Measurements from ENCODE around the gene PLEK.
"Not testable (repeated sequence)": the region's sequence is repeated elsewhere in the genome, so short reads cannot be mapped to it uniquely, and the experiment has no call there.

Gene PLEK

DNA sequence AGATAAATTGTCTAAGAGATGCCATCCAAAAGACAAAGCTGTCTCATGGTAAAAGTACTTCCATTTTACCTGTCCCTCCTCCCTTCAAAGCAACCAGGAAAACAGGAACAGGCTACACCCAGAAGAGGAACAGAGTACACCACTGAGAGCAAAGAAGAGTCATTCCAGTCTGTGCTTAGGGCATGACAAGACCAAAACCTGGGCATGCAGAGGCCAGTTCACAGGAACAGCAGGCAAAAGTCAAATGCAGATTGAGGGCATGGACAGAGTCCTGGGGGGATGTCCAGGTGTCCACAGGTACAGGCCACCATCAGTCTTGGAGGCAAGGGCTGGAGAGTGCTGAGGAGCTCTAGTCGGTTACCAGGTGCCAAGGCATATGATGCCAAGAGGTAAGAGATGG is 23.7 kb downstream of the PLEK start:
- TF ChIP-seq, protein P1, sequence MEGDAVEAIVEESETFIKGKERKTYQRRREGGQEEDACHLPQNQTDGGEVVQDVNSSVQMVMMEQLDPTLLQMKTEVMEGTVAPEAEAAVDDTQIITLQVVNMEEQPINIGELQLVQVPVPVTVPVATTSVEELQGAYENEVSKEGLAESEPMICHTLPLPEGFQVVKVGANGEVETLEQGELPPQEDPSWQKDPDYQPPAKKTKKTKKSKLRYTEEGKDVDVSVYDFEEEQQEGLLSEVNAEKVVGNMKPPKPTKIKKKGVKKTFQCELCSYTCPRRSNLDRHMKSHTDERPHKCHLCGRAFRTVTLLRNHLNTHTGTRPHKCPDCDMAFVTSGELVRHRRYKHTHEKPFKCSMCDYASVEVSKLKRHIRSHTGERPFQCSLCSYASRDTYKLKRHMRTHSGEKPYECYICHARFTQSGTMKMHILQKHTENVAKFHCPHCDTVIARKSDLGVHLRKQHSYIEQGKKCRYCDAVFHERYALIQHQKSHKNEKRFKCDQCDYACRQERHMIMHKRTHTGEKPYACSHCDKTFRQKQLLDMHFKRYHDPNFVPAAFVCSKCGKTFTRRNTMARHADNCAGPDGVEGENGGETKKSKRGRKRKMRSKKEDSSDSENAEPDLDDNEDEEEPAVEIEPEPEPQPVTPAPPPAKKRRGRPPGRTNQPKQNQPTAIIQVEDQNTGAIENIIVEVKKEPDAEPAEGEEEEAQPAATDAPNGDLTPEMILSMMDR (IDR thresholded peaks at IDR 0.05; ENCODE audit: unreplicated experiment in 3 of 3) = no peak
- Mint-ChIP-seq H3K36me3 (ENCODE audit: low read depth) (no peaks in the 10 kb centered on the region), H3K4me3 (no peak overlapping the region), H3K9me3 (no peaks in the 10 kb centered on the region), H3K27ac (no peak overlapping the region), H3K27me3 (ENCODE audit: low read depth) (peaks cover 12% of the 10 kb centered on the region), H3K4me1 (peaks cover 19% of the 10 kb centered on the region)

DNA sequence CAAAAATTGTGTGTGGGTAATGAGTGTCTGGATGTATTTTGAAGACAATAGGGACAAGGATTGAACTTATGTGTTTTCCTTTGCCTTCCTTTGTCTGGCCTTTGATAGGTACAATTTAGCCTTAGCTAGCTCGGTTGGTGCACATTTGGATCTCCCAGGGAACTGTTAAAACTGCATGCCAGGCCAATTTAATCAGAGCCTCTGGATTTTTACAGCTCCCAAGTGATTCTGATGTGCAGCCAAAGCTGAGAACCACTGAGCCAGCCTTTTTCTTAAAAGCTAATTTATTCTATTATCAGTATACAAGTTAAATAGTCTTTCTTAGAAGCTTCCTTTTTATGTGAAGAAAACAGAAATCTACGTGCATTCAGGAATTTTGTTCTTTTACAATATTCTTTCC is 25.0 kb downstream of the PLEK start:
- Mint-ChIP-seq H3K27me3 (ENCODE audit: low read depth) (peaks cover 12% of the 10 kb centered on the region), H3K4me1 (peaks cover 19% of the 10 kb centered on the region), H3K4me3 (no peak overlapping the region), H3K9me3 (no peaks in the 10 kb centered on the region), H3K36me3 (ENCODE audit: low read depth) (no peaks in the 10 kb centered on the region), H3K27ac (peak overlapping the region in 1 of 3 experiments; percentile 48)
- TF ChIP-seq, protein P1 (IDR thresholded peaks at IDR 0.05; ENCODE audit: unreplicated experiment in 3 of 3) = no peak

DNA sequence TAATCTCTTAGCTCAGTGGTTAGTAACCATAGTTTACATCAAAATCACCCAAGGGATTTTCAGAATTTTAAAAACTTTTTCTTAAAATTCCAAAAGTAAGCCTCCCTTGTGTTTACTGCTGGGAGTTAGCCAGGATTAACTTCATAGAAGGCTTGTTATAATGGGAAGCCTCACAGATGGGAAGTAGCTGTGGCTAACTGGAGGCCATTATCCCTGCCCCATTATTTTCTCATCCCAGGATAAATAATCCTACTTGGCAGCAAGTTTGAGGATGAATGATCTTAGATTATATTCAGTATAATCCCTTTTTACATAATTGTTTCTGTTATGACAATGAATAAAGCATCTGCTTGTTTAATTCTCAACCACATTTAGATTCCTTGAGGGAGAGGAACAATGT is 25.5 kb downstream of the PLEK start:
- peaks cover 19% of the 10 kb centered on the region for H3K4me1 Mint-ChIP-seq
- peaks cover 12% of the 10 kb centered on the region for H3K27me3 Mint-ChIP-seq (ENCODE audit: low read depth)
- TF ChIP-seq, protein P1 (IDR thresholded peaks at IDR 0.05; ENCODE audit: unreplicated experiment in 3 of 3) = no peak
- H3K27ac Mint-ChIP-seq = no peak overlapping the region
- H3K36me3 Mint-ChIP-seq (ENCODE audit: low read depth) = no peaks in the 10 kb centered on the region
- no peak overlapping the region for H3K4me3 Mint-ChIP-seq
- no peaks in the 10 kb centered on the region for H3K9me3 Mint-ChIP-seq

DNA sequence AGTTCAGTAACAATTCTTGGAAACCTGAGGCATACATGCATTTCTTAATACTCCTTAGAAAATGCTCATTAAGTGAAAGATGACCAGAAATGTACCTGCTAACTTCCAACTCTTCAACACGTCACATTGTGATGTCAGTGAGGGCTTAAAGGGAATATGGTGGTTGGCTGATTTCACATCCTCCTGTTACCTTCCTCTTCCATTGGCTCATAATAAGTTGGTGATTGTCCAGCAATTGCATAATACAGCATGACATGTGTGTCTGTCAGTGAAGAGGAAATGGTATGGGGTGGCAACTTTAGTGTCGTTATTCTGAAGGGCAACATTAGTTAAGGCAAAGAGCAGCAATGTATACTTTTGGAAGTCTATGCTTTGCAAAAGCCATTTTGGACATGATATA is 26.0 kb downstream of the PLEK start:
- Mint-ChIP-seq H3K4me1 (peaks cover 19% of the 10 kb centered on the region), H3K27me3 (ENCODE audit: low read depth) (peaks cover 12% of the 10 kb centered on the region), H3K27ac (no peak overlapping the region), H3K4me3 (no peak overlapping the region), H3K36me3 (ENCODE audit: low read depth) (no peaks in the 10 kb centered on the region), H3K9me3 (no peaks in the 10 kb centered on the region)
- TF ChIP-seq, protein P1 (IDR thresholded peaks at IDR 0.05; ENCODE audit: unreplicated experiment in 3 of 3) = no peak

DNA sequence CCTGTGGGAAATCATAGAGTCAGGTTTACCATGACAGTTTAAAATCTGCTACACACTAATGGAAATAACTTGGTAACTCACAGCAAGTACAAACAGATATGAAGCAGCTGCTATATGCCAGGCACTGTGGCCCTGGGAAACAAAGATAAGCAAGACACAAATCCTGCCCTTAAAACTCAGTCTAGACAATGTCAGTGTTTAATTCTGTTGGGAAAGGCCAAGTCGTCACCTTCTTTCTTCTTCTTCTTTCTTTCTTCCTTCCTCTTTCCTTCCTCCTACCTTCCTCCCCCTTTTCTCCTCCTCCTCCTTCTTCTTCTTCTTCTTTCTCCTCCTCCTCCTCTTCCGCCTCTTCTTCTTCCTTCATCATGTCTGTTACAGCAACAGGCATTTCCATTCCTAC is 26.8 kb downstream of the PLEK start:
- peaks cover 19% of the 10 kb centered on the region for H3K4me1 Mint-ChIP-seq
- H3K9me3 Mint-ChIP-seq = no peaks in the 10 kb centered on the region
- H3K36me3 Mint-ChIP-seq (ENCODE audit: low read depth) = no peaks in the 10 kb centered on the region
- TF ChIP-seq, protein P1 (IDR thresholded peaks at IDR 0.05; ENCODE audit: unreplicated experiment in 3 of 3) = no peak
- H3K27ac Mint-ChIP-seq = peak overlapping the region in 1 of 3 experiments; percentile 31
- H3K4me3 Mint-ChIP-seq = no peak overlapping the region
- peaks cover 12% of the 10 kb centered on the region for H3K27me3 Mint-ChIP-seq (ENCODE audit: low read depth)

- Mint-ChIP-seq H3K4me3 (no peak overlapping the region), H3K36me3 (ENCODE audit: low read depth) (no peaks in the 10 kb centered on the region), H3K9me3 (peaks cover 19% of the 10 kb centered on the region), H3K27me3 (ENCODE audit: low read depth) (peaks cover 12% of the 10 kb centered on the region), H3K27ac (no peak overlapping the region), H3K4me1 (peaks cover 13% of the 10 kb centered on the region)
- TF ChIP-seq, protein P1 (IDR thresholded peaks at IDR 0.05; ENCODE audit: unreplicated experiment in 3 of 3) = no peak
Observed at GRCh38 chr2:68396093-68396492, 31.0 kb downstream of the PLEK start.

- H3K27me3 Mint-ChIP-seq (ENCODE audit: low read depth) = peaks cover 12% of the 10 kb centered on the region
- peaks cover 24% of the 10 kb centered on the region for H3K9me3 Mint-ChIP-seq
- H3K4me3 Mint-ChIP-seq; H3K27ac Mint-ChIP-seq; H3K4me1 Mint-ChIP-seq; H3K36me3 Mint-ChIP-seq (ENCODE audit: low read depth): not testable (repeated sequence)
Observed at GRCh38 chr2:68397704-68398263, 32.7 kb downstream of the PLEK start.
